Measurements from ENCODE around the gene SFSWAP. TPM values are rescaled to one million over a fixed set of nuclear protein-coding genes. Genes with fewer than 3 reads are reported as not detected.
"Not testable (repeated sequence)": the region's sequence is repeated elsewhere in the genome, so short reads cannot be mapped to it uniquely, and the experiment has no call there.

The SFSWAP gene
- total RNA-seq, 1 donor from 2014 or later, result 83.3 TPM

DNA sequence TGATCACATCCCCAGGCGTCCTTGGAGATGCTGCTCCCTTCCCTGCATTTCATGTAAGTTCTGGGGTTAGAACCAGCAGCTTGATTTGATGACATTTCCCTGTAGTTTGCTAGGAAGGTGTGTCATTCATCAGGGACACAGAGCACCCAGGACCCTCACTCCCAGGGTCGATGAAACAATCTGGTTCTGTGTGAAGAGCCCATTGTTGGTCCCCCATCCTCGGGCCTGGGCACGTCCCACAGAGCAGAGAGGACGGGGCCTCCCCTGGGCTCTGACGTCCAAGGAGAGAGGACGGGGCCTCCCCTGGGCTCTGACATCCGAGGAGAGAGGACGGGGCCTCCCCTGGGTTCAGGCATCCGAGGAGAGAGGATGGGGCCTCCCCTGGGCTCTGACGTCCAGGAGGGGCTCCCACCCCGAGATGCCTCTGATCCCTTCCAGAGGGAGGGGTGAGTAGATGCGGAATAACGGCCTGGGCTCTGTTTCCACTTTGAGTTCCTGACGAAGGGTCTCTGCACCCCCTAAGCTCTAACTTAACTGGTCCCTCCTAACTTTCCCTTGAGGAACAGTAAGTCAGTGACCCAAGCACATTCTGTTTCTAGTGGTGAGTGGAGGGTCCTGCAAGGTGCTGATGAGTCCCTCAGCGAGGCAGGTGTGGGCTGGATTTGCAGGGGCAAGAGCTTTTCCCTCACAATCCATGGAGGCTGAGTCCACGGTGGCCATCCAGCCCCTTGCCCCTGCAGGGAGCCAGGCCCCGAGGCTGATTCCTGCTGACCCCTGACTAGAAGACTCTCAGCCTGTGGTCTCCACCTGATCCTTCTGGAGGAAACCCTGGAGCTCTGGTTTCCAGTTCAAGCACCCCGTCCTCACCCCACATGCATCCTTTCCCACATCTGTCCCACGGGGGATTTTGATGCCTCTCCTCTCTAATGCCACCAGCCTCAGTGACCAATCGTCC lies 35.5 kb upstream of the SFSWAP start:
- TF ChIP-seq, protein P1, sequence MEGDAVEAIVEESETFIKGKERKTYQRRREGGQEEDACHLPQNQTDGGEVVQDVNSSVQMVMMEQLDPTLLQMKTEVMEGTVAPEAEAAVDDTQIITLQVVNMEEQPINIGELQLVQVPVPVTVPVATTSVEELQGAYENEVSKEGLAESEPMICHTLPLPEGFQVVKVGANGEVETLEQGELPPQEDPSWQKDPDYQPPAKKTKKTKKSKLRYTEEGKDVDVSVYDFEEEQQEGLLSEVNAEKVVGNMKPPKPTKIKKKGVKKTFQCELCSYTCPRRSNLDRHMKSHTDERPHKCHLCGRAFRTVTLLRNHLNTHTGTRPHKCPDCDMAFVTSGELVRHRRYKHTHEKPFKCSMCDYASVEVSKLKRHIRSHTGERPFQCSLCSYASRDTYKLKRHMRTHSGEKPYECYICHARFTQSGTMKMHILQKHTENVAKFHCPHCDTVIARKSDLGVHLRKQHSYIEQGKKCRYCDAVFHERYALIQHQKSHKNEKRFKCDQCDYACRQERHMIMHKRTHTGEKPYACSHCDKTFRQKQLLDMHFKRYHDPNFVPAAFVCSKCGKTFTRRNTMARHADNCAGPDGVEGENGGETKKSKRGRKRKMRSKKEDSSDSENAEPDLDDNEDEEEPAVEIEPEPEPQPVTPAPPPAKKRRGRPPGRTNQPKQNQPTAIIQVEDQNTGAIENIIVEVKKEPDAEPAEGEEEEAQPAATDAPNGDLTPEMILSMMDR (conservative IDR thresholded peaks at IDR 0.05), result no peak
- no peak overlapping the region for H3K27ac Mint-ChIP-seq (ENCODE audit: unreplicated experiment)
- peaks cover 7% of the 10 kb centered on the region for H3K9me3 Mint-ChIP-seq
- peaks cover 6% of the 10 kb centered on the region for H3K4me1 Mint-ChIP-seq
- H3K4me3 Mint-ChIP-seq, result no peak overlapping the region
- no peaks in the 10 kb centered on the region for H3K36me3 Mint-ChIP-seq (ENCODE audit: low read depth)
- DNase-seq (ENCODE audit: low read depth, low spot score), result no peak
- H3K27me3 Mint-ChIP-seq (ENCODE audit: low read depth), result no peaks in the 10 kb centered on the region

DNA sequence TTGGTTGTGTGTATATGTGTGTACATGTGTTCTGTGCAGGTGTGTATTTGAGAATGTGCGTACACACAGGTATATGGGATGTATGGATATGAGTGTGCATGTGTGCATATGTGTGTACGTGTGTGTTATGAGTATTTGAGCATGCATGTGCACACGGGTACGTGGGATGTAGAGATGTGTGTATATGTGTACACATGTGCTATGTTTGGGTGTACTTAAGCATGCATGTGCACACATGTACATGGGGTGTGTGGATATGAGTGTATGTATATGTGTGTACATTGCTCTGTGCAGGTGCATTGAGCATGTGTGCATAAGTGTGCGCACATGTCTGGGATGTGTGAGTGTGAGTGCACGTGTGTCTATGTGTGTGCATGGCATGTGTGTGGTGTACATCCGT lies 34.3 kb upstream of the SFSWAP start:
- Mint-ChIP-seq H3K27ac (ENCODE audit: unreplicated experiment) (no peak overlapping the region), H3K36me3 (ENCODE audit: low read depth) (no peaks in the 10 kb centered on the region)

DNA sequence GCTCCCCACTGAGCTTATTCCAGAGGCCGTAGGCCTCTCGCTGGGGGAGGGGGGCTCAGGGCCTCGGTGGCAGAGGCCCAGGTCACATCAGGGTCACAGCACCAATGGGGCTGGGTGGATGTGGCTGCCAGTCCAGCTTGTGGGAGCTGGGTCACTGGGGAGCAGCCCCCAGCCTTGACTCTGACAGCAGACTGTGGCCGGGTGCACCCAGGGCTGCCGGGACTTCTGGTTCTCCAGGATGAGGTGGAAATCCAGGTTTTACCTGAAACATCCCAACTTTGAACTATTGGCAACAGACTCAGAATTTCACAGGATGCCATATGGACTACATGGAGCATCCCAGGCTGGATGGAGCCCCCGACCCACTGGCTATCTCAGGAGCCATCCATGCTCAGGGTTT lies 33.8 kb upstream of the SFSWAP start:
- peaks cover 10% of the 10 kb centered on the region for H3K27me3 Mint-ChIP-seq (ENCODE audit: low read depth)
- not testable (repeated sequence) for H3K27ac Mint-ChIP-seq (ENCODE audit: unreplicated experiment); DNase-seq (ENCODE audit: low read depth, low spot score)

More for the DNA sequence above, 34.3 kb upstream of the SFSWAP start:
- DNase-seq (ENCODE audit: low read depth, low spot score), result no peak
- H3K4me1 Mint-ChIP-seq, result peaks cover 15% of the 10 kb centered on the region
- no peak overlapping the region for H3K4me3 Mint-ChIP-seq
- TF ChIP-seq, protein P1 (conservative IDR thresholded peaks at IDR 0.05), result no peak
- peaks cover 7% of the 10 kb centered on the region for H3K9me3 Mint-ChIP-seq
- peaks cover 8% of the 10 kb centered on the region for H3K27me3 Mint-ChIP-seq (ENCODE audit: low read depth)

DNA sequence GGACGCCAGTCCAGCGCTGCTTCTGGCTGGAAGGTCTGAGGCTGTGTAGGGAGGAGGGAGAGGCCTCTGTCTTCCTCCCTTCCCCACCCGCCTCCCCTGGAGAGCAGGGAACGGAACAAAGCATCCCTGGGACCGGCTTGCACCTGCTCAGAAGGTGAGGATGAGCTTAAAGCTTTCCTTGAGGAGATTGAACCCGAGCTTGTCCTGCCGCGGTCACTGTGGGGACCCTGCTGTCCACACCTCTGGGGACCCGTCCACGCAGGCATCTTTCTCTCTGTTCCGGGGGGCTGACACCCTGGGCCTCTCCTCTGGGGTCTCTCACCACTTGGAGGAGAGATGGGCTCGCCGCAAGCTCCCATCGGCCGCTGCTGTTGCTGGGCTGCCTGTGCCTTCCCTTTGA lies 33.2 kb upstream of the SFSWAP start:
- H3K4me3 Mint-ChIP-seq, result no peak overlapping the region
- no peaks in the 10 kb centered on the region for H3K36me3 Mint-ChIP-seq (ENCODE audit: low read depth)
- H3K9me3 Mint-ChIP-seq, result peaks cover 9% of the 10 kb centered on the region
- peaks cover 12% of the 10 kb centered on the region for H3K27me3 Mint-ChIP-seq (ENCODE audit: low read depth)
- DNase-seq (ENCODE audit: low read depth, low spot score), result no peak
- no peak overlapping the region for H3K27ac Mint-ChIP-seq (ENCODE audit: unreplicated experiment)
- TF ChIP-seq, protein P1 (conservative IDR thresholded peaks at IDR 0.05), result no peak
- peaks cover 23% of the 10 kb centered on the region for H3K4me1 Mint-ChIP-seq

More for the DNA sequence above, 33.8 kb upstream of the SFSWAP start:
- H3K4me1 Mint-ChIP-seq, result peaks cover 20% of the 10 kb centered on the region
- H3K4me3 Mint-ChIP-seq; H3K36me3 Mint-ChIP-seq (ENCODE audit: low read depth); H3K9me3 Mint-ChIP-seq: not testable (repeated sequence)

DNA sequence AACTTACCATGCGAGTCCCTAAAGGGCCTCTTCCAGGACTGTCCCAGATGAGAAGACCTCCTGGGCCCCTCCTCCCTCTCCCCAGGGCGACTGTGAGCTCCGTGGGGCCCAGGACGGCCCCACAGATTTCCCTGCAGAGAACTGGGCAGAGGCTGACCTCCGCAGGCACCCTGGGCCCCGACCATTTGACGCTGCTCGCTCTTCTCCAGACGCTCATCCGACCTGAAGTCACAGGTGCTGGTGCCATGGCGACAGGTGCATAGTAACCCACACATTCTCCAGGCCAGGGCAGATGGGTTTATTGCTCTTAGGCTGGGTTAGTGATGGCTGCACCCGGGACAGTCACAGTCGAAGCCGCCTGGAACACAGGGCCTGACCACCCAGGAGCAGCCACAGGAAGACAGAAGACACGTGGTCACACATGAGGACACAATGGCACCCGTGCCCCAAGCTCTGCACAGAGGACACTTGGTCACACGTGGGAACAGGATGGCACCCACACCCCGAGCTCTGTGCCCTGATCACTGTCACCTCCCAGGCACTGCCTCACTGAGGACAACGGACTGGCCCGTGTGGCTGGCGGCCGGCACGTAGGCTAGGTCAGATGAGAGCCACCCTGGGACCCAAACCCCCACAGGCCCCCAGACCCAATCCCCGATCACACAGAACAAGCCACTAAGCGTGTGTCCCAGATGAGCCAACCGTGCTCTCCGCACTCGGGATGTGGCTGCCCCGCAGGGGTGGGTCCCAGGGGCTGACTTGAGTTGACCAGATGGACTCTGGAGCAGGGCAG lies 32.3 kb upstream of the SFSWAP start:
- DNase-seq (ENCODE audit: low read depth, low spot score); H3K27ac Mint-ChIP-seq (ENCODE audit: unreplicated experiment); H3K36me3 Mint-ChIP-seq (ENCODE audit: low read depth); H3K4me3 Mint-ChIP-seq: not testable (repeated sequence)
- Mint-ChIP-seq H3K4me1 (peaks cover 28% of the 10 kb centered on the region), H3K27me3 (ENCODE audit: low read depth) (peaks cover 17% of the 10 kb centered on the region), H3K9me3 (peaks cover 10% of the 10 kb centered on the region)

DNA sequence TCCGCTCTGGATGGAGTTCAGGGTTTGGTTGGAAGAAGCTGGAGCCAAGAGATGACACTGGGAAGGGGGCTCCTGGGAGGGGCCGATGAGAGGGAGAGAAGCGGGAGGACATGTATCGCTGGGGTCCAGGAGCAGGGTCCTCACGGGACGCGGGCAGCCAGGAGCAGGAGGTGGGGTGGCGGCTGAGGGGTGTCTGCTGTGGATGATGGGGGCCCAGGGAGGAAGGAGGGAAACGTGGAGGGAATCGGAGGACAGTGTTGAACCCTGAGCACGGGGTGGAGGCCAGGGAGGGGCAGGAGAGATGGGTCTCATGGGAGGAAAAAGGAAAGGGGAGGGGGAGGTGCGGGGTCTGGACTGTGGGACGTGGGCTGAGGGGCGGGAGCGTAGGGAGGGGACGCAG lies 31.7 kb upstream of the SFSWAP start:
- Mint-ChIP-seq H3K4me1 (peaks cover 28% of the 10 kb centered on the region), H3K27me3 (ENCODE audit: low read depth) (peaks cover 17% of the 10 kb centered on the region), H3K9me3 (peaks cover 10% of the 10 kb centered on the region)
- H3K36me3 Mint-ChIP-seq (ENCODE audit: low read depth); H3K27ac Mint-ChIP-seq (ENCODE audit: unreplicated experiment); DNase-seq (ENCODE audit: low read depth, low spot score); H3K4me3 Mint-ChIP-seq: not testable (repeated sequence)

DNA sequence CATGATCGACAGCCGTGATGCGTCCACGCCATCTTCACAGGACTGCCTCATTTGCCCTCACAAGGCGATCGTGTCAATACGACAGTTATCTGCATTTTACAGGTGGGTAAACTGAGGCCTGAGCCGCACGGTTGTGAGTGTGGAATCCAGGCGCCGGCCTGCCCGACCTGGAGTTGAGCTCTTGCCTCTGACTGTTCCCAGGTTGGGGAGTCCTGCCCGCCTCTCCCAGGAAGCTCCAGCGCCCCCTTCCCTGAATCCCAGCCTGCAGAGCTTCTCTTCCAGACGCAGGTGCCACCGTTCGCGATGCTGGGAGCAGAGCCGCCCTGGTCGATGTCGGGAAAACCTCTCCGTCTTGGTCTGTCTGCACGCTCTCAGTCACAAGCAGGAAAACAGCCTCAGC lies 31.1 kb upstream of the SFSWAP start:
- DNase-seq (ENCODE audit: low read depth, low spot score); H3K27ac Mint-ChIP-seq (ENCODE audit: unreplicated experiment); H3K36me3 Mint-ChIP-seq (ENCODE audit: low read depth); H3K9me3 Mint-ChIP-seq; H3K4me3 Mint-ChIP-seq: not testable (repeated sequence)
- peaks cover 28% of the 10 kb centered on the region for H3K4me1 Mint-ChIP-seq
- peaks cover 17% of the 10 kb centered on the region for H3K27me3 Mint-ChIP-seq (ENCODE audit: low read depth)

DNA sequence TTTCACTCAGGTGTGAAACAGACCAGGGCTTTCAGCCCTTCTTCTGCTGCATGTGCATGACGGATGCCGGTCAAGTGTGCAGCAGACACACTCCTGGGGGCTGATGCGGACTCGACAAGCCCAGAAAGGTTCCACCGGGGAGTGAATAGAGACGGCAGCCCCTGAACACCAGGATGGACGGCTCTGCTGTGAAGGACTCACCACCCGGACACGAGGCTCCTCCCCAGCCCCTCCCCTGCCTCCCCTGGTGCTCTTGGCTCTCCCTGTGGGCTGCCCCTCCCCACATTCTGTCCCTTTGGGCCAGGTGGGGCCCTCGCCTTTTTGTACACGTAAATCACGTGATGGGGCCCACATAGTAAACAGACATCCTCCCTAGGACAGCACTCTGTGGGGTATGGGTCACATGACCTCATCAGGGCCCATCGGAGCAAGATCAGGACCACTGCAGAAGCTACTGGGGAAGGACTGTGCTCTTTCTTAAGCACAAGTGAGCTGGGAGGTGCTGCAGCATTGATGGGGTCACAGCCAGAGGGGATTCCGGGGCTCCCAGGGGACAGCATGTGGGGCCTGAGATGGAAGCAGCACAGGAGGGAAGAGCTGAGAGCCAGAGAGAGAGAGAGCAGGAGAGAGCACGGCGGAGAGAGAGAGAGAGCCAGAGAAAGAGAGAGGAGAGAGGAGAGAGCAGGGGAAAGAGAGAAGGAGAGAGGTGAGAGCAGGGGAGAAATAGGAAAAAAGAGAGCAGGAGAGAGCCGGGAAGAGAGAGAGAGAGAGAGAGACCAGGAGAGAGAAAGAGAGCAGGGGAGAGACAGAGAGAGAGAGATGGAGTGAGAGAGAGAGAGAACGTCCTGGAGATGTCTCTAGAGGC lies 30.3 kb upstream of the SFSWAP start:
- not testable (repeated sequence) for H3K4me3 Mint-ChIP-seq; DNase-seq (ENCODE audit: low read depth, low spot score); H3K9me3 Mint-ChIP-seq; H3K36me3 Mint-ChIP-seq (ENCODE audit: low read depth)
- Mint-ChIP-seq H3K27me3 (ENCODE audit: low read depth) (peaks cover 17% of the 10 kb centered on the region), H3K27ac (ENCODE audit: unreplicated experiment) (peak overlapping the region; percentile 88), H3K4me1 (peaks cover 28% of the 10 kb centered on the region)

Measured in neural crest cell (in vitro differentiated cells).